ENCODE results near the gene ABCD2.

The ABCD2 gene

DNA sequence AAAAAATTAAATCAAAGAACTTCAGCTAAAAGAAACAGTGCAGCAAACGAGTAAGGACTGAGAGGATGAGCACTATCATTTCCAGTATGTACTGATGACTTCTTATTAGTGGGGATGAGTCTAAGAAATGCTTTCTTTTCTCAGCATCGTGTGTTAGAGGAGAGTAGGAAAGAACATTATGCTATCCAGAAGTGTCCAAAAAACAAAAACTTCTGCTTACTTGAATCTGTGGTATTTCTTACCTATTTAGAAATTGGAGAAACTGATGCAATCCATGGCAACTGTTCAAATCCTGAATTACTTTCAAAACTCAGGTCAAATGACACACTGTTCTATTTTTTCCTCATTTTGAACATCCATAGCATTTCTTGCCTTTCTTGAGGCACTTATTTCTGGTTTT is 23.7 kb downstream of the ABCD2 start:
- CTCF ChIA-PET: no interaction called here

DNA sequence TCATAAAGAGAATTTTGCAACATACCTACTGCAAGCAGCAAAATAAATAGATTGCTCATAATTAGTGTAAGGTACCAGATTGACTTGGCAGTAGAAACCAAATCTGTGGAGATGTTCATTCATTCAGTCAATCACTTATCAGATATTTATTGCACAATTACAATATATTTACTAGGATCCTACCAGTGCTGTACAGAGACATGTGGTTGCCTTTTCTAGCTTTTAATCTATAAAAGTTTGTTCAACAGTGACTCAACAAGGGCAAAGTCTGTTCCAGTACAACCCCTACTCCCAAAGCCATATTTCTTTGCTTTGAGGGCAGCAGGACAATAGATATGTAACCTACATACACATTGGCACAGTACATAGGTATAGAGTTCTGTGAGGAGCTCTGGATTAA is 27.3 kb downstream of the ABCD2 start:
- no peak for TF ChIP-seq HDGF (IDR thresholded peaks at IDR 0.05; ENCODE audit: borderline replicate concordance)
- TF ChIP-seq NFRKB (IDR thresholded peaks at IDR 0.05): no peak
- TF ChIP-seq LEF1 (IDR thresholded peaks at IDR 0.05; ENCODE audit: borderline replicate concordance): no peak
- TF ChIP-seq ARNT (IDR thresholded peaks at IDR 0.05): no peak
- CTCF ChIA-PET: no interaction called here
- DNase-seq (ENCODE audit: extremely low spot score): no peak
- POLR2A ChIA-PET: no interaction called here

More for the DNA sequence above, 23.7 kb downstream of the ABCD2 start:
- no peak for DNase-seq (ENCODE audit: extremely low spot score)
- POLR2A ChIA-PET: no interaction called here
- no peak for TF ChIP-seq L3MBTL2 (conservative IDR thresholded peaks at IDR 0.05)
- TF ChIP-seq NFRKB (IDR thresholded peaks at IDR 0.05): no peak
- no peak for TF ChIP-seq CTBP1 (IDR thresholded peaks at IDR 0.05; ENCODE audit: borderline replicate concordance)
- TF ChIP-seq SP1 (IDR thresholded peaks at IDR 0.05): no peak
- TF ChIP-seq ARNT (IDR thresholded peaks at IDR 0.05): no peak
- no peak for TF ChIP-seq FOXA1 (IDR thresholded peaks at IDR 0.05)
- no peak for TF ChIP-seq HDGF (IDR thresholded peaks at IDR 0.05; ENCODE audit: borderline replicate concordance)

DNA sequence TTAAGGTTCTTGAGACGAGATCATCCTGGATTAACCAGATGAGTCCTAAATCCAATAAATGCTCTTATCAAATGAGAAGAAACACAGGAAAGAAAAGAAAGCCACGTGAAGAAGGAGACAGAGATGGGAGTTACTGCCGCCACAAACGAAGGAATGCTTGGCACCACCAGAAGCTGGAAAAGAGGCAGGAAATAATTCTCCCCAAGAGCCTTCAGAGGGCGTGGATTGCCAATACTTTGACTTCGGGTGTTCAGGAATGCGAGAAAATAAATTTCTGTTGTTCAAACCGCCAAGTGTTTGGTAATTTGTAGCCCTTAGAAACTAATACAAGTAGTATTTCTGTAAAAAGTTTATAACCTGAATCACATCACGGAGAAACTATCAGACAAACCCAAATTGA is 31.3 kb downstream of the ABCD2 start:
- POLR2A ChIA-PET: no interaction called here
- CTCF ChIA-PET: no interaction called here
- no peak for DNase-seq (ENCODE audit: extremely low spot score)
- TF ChIP-seq FOXK2 (IDR thresholded peaks at IDR 0.05) (no peak), SUZ12 (IDR thresholded peaks at IDR 0.05) (no peak), FOXA1 (IDR thresholded peaks at IDR 0.05) (no peak), CTBP1 (IDR thresholded peaks at IDR 0.05; ENCODE audit: borderline replicate concordance) (no peak), FOXM1 (IDR thresholded peaks at IDR 0.05; ENCODE audit: borderline replicate concordance) (no peak), HDGF (IDR thresholded peaks at IDR 0.05; ENCODE audit: borderline replicate concordance) (no peak), TARDBP (IDR thresholded peaks at IDR 0.05) (no peak), BHLHE40 (IDR thresholded peaks at IDR 0.05; ENCODE audit: borderline replicate concordance) (no peak), SP1 (IDR thresholded peaks at IDR 0.05) (no peak), ARNT (IDR thresholded peaks at IDR 0.05) (no peak), ELF4 (IDR thresholded peaks at IDR 0.05) (no peak), L3MBTL2 (conservative IDR thresholded peaks at IDR 0.05) (no peak), LEF1 (IDR thresholded peaks at IDR 0.05; ENCODE audit: borderline replicate concordance) (no peak), NFRKB (IDR thresholded peaks at IDR 0.05) (no peak)
- TF ChIP-seq, protein P1, sequence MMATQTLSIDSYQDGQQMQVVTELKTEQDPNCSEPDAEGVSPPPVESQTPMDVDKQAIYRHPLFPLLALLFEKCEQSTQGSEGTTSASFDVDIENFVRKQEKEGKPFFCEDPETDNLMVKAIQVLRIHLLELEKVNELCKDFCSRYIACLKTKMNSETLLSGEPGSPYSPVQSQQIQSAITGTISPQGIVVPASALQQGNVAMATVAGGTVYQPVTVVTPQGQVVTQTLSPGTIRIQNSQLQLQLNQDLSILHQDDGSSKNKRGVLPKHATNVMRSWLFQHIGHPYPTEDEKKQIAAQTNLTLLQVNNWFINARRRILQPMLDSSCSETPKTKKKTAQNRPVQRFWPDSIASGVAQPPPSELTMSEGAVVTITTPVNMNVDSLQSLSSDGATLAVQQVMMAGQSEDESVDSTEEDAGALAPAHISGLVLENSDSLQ (IDR thresholded peaks at IDR 0.05): no peak

DNA sequence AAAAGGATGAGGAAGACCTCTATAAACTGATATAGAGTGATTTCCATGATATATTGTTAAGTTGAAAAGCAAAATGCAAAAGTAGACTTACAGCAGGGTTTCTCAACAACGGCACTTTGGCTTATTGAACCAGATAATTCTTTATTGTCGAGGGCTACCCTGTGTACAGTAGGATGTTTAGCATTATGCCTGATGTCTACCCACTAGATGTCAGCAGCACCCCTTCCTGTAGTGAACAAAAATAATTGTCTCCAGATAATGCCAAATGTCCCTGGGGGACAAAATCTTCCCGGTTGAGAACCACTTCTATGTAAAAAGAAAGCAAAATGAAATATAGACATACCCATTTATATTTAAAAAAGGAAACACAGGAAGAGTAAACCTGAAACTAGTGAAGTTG is 32.4 kb downstream of the ABCD2 start:
- DNase-seq (ENCODE audit: extremely low spot score): no peak
- CTCF ChIA-PET: no interaction called here
- TF ChIP-seq BHLHE40 (IDR thresholded peaks at IDR 0.05; ENCODE audit: borderline replicate concordance): no peak
- TF ChIP-seq SUZ12 (IDR thresholded peaks at IDR 0.05): no peak
- no peak for TF ChIP-seq FOXM1 (IDR thresholded peaks at IDR 0.05; ENCODE audit: borderline replicate concordance)
- POLR2A ChIA-PET: no interaction called here

DNA sequence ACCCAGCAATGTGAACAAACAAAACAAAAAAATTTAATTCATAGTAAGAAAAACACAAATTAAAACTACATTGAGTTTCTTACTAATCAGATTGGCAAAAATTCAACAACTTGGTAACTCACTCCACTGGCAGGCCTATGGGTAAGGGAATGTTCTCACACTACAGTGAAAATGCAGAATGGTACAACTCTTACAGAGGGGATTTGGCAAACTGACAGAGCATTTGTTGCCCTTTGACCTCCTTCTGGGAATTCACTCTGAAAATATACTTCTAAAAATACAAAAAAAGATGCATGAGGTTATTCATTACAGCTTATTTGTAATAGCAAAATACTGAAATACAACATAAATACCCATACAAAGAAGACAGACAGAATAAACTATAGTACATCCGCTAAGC is 32.8 kb downstream of the ABCD2 start:
- POLR2A ChIA-PET: no interaction called here
- no peak for DNase-seq (ENCODE audit: extremely low spot score)
- CTCF ChIA-PET: no interaction called here
- TF ChIP-seq LEF1 (IDR thresholded peaks at IDR 0.05; ENCODE audit: borderline replicate concordance) (no peak), FOXK2 (IDR thresholded peaks at IDR 0.05) (no peak), ARNT (IDR thresholded peaks at IDR 0.05) (no peak), SUZ12 (IDR thresholded peaks at IDR 0.05) (no peak), FOXA1 (IDR thresholded peaks at IDR 0.05) (no peak), CTBP1 (IDR thresholded peaks at IDR 0.05; ENCODE audit: borderline replicate concordance) (no peak), BHLHE40 (IDR thresholded peaks at IDR 0.05; ENCODE audit: borderline replicate concordance) (no peak), FOXM1 (IDR thresholded peaks at IDR 0.05; ENCODE audit: borderline replicate concordance) (no peak), ZNF384 (IDR thresholded peaks at IDR 0.05) (no peak), SP1 (IDR thresholded peaks at IDR 0.05) (no peak), NFRKB (IDR thresholded peaks at IDR 0.05) (no peak), ELF4 (IDR thresholded peaks at IDR 0.05) (no peak), TARDBP (IDR thresholded peaks at IDR 0.05) (no peak), HDGF (IDR thresholded peaks at IDR 0.05; ENCODE audit: borderline replicate concordance) (no peak), L3MBTL2 (conservative IDR thresholded peaks at IDR 0.05) (no peak)
- TF ChIP-seq, protein P1 (IDR thresholded peaks at IDR 0.05): no peak

DNA sequence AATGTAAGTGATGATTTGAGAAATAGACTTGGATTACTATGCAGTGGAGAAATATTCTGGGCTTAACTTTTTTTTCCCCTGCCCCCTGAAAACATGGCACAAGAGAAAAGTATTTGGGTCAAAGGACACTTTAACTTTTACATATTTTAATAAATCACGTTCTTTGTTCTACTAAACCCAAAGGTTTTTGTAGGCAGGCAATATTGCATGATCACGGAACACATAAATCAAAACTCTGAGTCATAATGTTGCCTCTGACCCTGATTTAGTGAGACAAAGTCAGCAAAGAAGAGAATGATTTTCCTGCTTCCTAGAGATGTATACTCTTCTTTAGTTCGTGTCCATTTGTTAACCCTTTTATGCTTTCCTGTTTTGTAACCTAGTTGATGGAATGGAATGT is 38.0 kb downstream of the ABCD2 start:
- ChIA-PET CTCF (no interaction called here), POLR2A (no interaction called here)
- DNase-seq (ENCODE audit: extremely low spot score): no peak
- TF ChIP-seq, protein P1 (IDR thresholded peaks at IDR 0.05): no peak
- TF ChIP-seq SP1 (IDR thresholded peaks at IDR 0.05) (no peak), FOXK2 (IDR thresholded peaks at IDR 0.05) (no peak), SUZ12 (IDR thresholded peaks at IDR 0.05) (no peak), L3MBTL2 (conservative IDR thresholded peaks at IDR 0.05) (no peak), BHLHE40 (IDR thresholded peaks at IDR 0.05; ENCODE audit: borderline replicate concordance) (no peak), FOXA1 (IDR thresholded peaks at IDR 0.05) (no peak), ELF4 (IDR thresholded peaks at IDR 0.05) (no peak), NFRKB (IDR thresholded peaks at IDR 0.05) (no peak), HDGF (IDR thresholded peaks at IDR 0.05; ENCODE audit: borderline replicate concordance) (no peak), LEF1 (IDR thresholded peaks at IDR 0.05; ENCODE audit: borderline replicate concordance) (no peak), FOXM1 (IDR thresholded peaks at IDR 0.05; ENCODE audit: borderline replicate concordance) (no peak), ARNT (IDR thresholded peaks at IDR 0.05) (no peak), CTBP1 (IDR thresholded peaks at IDR 0.05; ENCODE audit: borderline replicate concordance) (no peak)

DNA sequence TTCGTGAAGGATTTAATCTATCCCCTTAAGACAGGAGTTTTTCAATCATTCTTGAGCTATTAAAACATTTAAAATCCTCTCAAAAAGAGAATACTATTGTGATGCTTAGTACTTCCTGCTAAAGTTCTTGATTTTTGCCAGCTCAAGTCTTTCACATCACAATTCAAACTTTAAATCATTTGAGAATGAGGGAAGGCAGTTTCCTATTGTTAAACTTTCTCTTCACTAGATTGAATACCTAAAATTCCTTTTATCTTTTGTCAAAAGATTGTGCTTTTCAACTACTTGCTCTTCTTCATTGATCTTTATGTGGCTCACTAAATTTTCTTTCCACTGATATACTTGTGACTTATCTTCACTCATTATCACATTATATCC is 44.1 kb downstream of the ABCD2 start:
- TF ChIP-seq SP1 (IDR thresholded peaks at IDR 0.05): no peak
- TF ChIP-seq ZNF384 (IDR thresholded peaks at IDR 0.05): no peak
- POLR2A ChIA-PET: no interaction called here
- DNase-seq (ENCODE audit: extremely low spot score): no peak
- CTCF ChIA-PET: no interaction called here

All from HEK293T (cell line).